Measurements from ENCODE around the gene RAB3D. TPM values are rescaled to one million over a fixed set of nuclear protein-coding genes. Genes with fewer than 3 reads are reported as not detected.
A peak's percentile ranks its signal among the peaks of the same experiment; 100 is the strongest.

Gene RAB3D
- total and polyA plus RNA-seq, 3 experiments from 2014 or later = 3.2 to 4.5 (median 3.7) TPM

- ChIA-PET CTCF (interaction anchor here (1.1 kb wide), 1 partner anchor 48 kb away, joined by 3 read pairs; no protein-coding TSS in a partner anchor), POLR2A (no interaction called here)
- peaks cover 8 to 10% (median 10%) of the 10 kb centered on the region in 3 donors for H3K4me1 Mint-ChIP-seq
Measured at GRCh38 chr19:11332822-11333221, 6.6 kb downstream of the RAB3D start.

GRCh38 chr19:11331502-11331901 lies 8.0 kb downstream of the RAB3D start:
- no peaks in the 10 kb centered on the region for H3K9me3 Mint-ChIP-seq
- peak overlapping the region in 1 of 8 donors; percentile 78 for H3K27ac Mint-ChIP-seq
- H3K27ac ChIP-seq (ENCODE audit: low read depth, low read length) = no peak overlapping the region
- peaks cover 0 to 1% of the 10 kb centered on the region in 2 donors for H3K27me3 Mint-ChIP-seq
- H3K4me1 ChIP-seq (ENCODE audit: insufficient read depth, low read length) = no peaks in the 10 kb centered on the region
- H3K36me3 Mint-ChIP-seq = peaks cover 12 to 47% (median 21%) of the 10 kb centered on the region in 3 donors
- H3K9me3 ChIP-seq (ENCODE audit: low read length) = no peaks in the 10 kb centered on the region
- H3K27me3 ChIP-seq (ENCODE audit: insufficient read depth, low read length, poor library complexity, severe bottlenecking) = no peaks in the 10 kb centered on the region
- H3K4me1 Mint-ChIP-seq = no peaks in the 10 kb centered on the region
- CTCF ChIA-PET = no interaction called here
- no peak for DNase-seq
- H3K36me3 ChIP-seq (ENCODE audit: insufficient read depth, low read length) = peaks cover 5% of the 10 kb centered on the region
- H3K4me3 Mint-ChIP-seq = no peak overlapping the region
- H3K4me3 ChIP-seq (ENCODE audit: low read length) = no peak overlapping the region
- POLR2A ChIA-PET = no interaction called here

More at GRCh38 chr19:11332822-11333221, 6.6 kb downstream of the RAB3D start:
- Histone ChIP-seq H3K27ac (ENCODE audit: low read depth, low read length) (no peak overlapping the region), H3K36me3 (ENCODE audit: insufficient read depth, low read length) (peaks cover 5% of the 10 kb centered on the region), H3K9me3 (ENCODE audit: low read length) (no peaks in the 10 kb centered on the region), H3K4me3 (ENCODE audit: low read length) (no peak overlapping the region), H3K27me3 (ENCODE audit: insufficient read depth, low read length, poor library complexity, severe bottlenecking) (no peaks in the 10 kb centered on the region), H3K4me1 (ENCODE audit: insufficient read depth, low read length) (peaks cover 7% of the 10 kb centered on the region)
- no peak for DNase-seq
- Mint-ChIP-seq H3K27me3 (peaks cover 0 to 1% of the 10 kb centered on the region in 2 donors), H3K9me3 (no peaks in the 10 kb centered on the region), H3K4me3 (no peak overlapping the region), H3K36me3 (peaks cover 12 to 44% (median 21%) of the 10 kb centered on the region in 3 donors), H3K27ac (peak overlapping the region in 1 of 8 donors; percentile 10)

GRCh38 chr19:11330127-11330526 lies 9.3 kb downstream of the RAB3D start:
- H3K27me3 ChIP-seq (ENCODE audit: insufficient read depth, low read length, poor library complexity, severe bottlenecking) = no peaks in the 10 kb centered on the region
- Mint-ChIP-seq H3K4me3 (no peak overlapping the region), H3K27ac (no peak overlapping the region), H3K36me3 (peaks cover 8 to 36% (median 11%) of the 10 kb centered on the region in 3 donors), H3K4me1 (no peaks in the 10 kb centered on the region), H3K9me3 (no peaks in the 10 kb centered on the region), H3K27me3 (peaks cover 0 to 1% of the 10 kb centered on the region in 2 donors)
- CTCF ChIA-PET = no interaction called here
- H3K4me3 ChIP-seq (ENCODE audit: low read length) = no peak overlapping the region
- H3K36me3 ChIP-seq (ENCODE audit: insufficient read depth, low read length) = peaks cover 2% of the 10 kb centered on the region
- no peaks in the 10 kb centered on the region for H3K9me3 ChIP-seq (ENCODE audit: low read length)
- POLR2A ChIA-PET = no interaction called here
- no peak for DNase-seq
- H3K27ac ChIP-seq (ENCODE audit: low read depth, low read length) = no peak overlapping the region
- H3K4me1 ChIP-seq (ENCODE audit: insufficient read depth, low read length) = no peaks in the 10 kb centered on the region

- no peak overlapping the region for H3K27ac ChIP-seq (ENCODE audit: low read depth, low read length)
- ChIA-PET CTCF (no interaction called here), POLR2A (no interaction called here)
- H3K9me3 ChIP-seq (ENCODE audit: low read length) = no peaks in the 10 kb centered on the region
- Mint-ChIP-seq H3K4me3 (no peak overlapping the region), H3K27ac (peak overlapping the region in 1 of 8 donors; percentile 47), H3K36me3 (peaks cover 0 to 19% (median 2%) of the 10 kb centered on the region in 3 donors), H3K27me3 (peaks cover 0 to 1% of the 10 kb centered on the region in 2 donors), H3K9me3 (no peaks in the 10 kb centered on the region), H3K4me1 (peaks cover 12 to 17% (median 13%) of the 10 kb centered on the region in 3 donors)
- H3K4me1 ChIP-seq (ENCODE audit: insufficient read depth, low read length) = peaks cover 6% of the 10 kb centered on the region
- no peak for DNase-seq
- H3K27me3 ChIP-seq (ENCODE audit: insufficient read depth, low read length, poor library complexity, severe bottlenecking) = no peaks in the 10 kb centered on the region
- no peak overlapping the region for H3K4me3 ChIP-seq (ENCODE audit: low read length)
- H3K36me3 ChIP-seq (ENCODE audit: insufficient read depth, low read length) = no peaks in the 10 kb centered on the region
Measured at GRCh38 chr19:11325544-11325943, 13.9 kb downstream of the RAB3D start.

- CTCF ChIA-PET = no interaction called here
- no peak for DNase-seq
- Histone ChIP-seq H3K4me1 (ENCODE audit: insufficient read depth, low read length) (peaks cover 6% of the 10 kb centered on the region), H3K4me3 (ENCODE audit: low read length) (no peak overlapping the region), H3K27me3 (ENCODE audit: insufficient read depth, low read length, poor library complexity, severe bottlenecking) (no peaks in the 10 kb centered on the region), H3K36me3 (ENCODE audit: insufficient read depth, low read length) (no peaks in the 10 kb centered on the region), H3K9me3 (ENCODE audit: low read length) (no peaks in the 10 kb centered on the region), H3K27ac (ENCODE audit: low read depth, low read length) (no peak overlapping the region)
- no peak overlapping the region for H3K4me3 Mint-ChIP-seq
- peaks cover 0 to 1% of the 10 kb centered on the region in 2 donors for H3K27me3 Mint-ChIP-seq
- peaks cover 12 to 17% (median 13%) of the 10 kb centered on the region in 3 donors for H3K4me1 Mint-ChIP-seq
- no peaks in the 10 kb centered on the region for H3K9me3 Mint-ChIP-seq
- peaks cover 0 to 14% (median 1%) of the 10 kb centered on the region in 3 donors for H3K36me3 Mint-ChIP-seq
- peak overlapping the region in 6 of 8 donors; percentile 63 to 95 (median 86) for H3K27ac Mint-ChIP-seq
- POLR2A ChIA-PET = interaction anchor here (0.5 to 1.2 kb wide), 2 partner anchors 50 to 217 kb away, joined by 3 read pairs; partner anchors contain the start of gene SWSAP1
Measured at GRCh38 chr19:11324748-11325389, 14.6 kb downstream of the RAB3D start.

- peaks cover 6% of the 10 kb centered on the region for H3K4me1 ChIP-seq (ENCODE audit: insufficient read depth, low read length)
- POLR2A ChIA-PET = interaction anchor here (0.5 to 1.2 kb wide), 4 partner anchors 24 to 218 kb away, joined by 3 to 4 read pairs (median 3); partner anchors contain the start of gene SWSAP1
- no peaks in the 10 kb centered on the region for H3K9me3 ChIP-seq (ENCODE audit: low read length)
- peak in 2 of 5 donors; percentile 24 to 31 for DNase-seq
- H3K27ac ChIP-seq (ENCODE audit: low read depth, low read length) = peak overlapping the region; percentile 12
- Mint-ChIP-seq H3K4me1 (peaks cover 12 to 17% (median 13%) of the 10 kb centered on the region in 3 donors), H3K36me3 (peaks cover 0 to 12% (median 0%) of the 10 kb centered on the region in 3 donors), H3K9me3 (no peaks in the 10 kb centered on the region), H3K27ac (peak overlapping the region; percentile 29 to 95 (median 86)), H3K27me3 (peaks cover 0 to 1% of the 10 kb centered on the region in 2 donors), H3K4me3 (peak overlapping the region in 4 of 7 donors; percentile 27 to 80 (median 62))
- no peaks in the 10 kb centered on the region for H3K27me3 ChIP-seq (ENCODE audit: insufficient read depth, low read length, poor library complexity, severe bottlenecking)
- CTCF ChIA-PET = no interaction called here
- H3K4me3 ChIP-seq (ENCODE audit: low read length) = no peak overlapping the region
- H3K36me3 ChIP-seq (ENCODE audit: insufficient read depth, low read length) = no peaks in the 10 kb centered on the region
Measured at GRCh38 chr19:11324079-11324661, 15.3 kb downstream of the RAB3D start.

- H3K27ac ChIP-seq (ENCODE audit: low read depth, low read length) = peak overlapping the region; percentile 12
Measured at GRCh38 chr19:11323601-11324078, 15.8 kb downstream of the RAB3D start.

More at GRCh38 chr19:11323601-11324078, 15.8 kb downstream of the RAB3D start:
- Mint-ChIP-seq H3K4me3 (peak overlapping the region in 3 of 7 donors; percentile 58 to 80 (median 65)), H3K27me3 (peaks cover 0 to 1% of the 10 kb centered on the region in 2 donors), H3K27ac (peak overlapping the region in 6 of 8 donors; percentile 29 to 95 (median 86)), H3K9me3 (no peaks in the 10 kb centered on the region), H3K4me1 (peaks cover 12 to 17% (median 13%) of the 10 kb centered on the region in 3 donors), H3K36me3 (peaks cover 0 to 10% (median 0%) of the 10 kb centered on the region in 3 donors)
- no peaks in the 10 kb centered on the region for H3K27me3 ChIP-seq (ENCODE audit: insufficient read depth, low read length, poor library complexity, severe bottlenecking)
- ChIA-PET CTCF (no interaction called here), POLR2A (interaction anchor here (0.6 to 1.2 kb wide), 3 partner anchors 24 to 151 kb away, joined by 3 to 4 read pairs (median 3); partner anchors contain the start of gene SWSAP1)
- H3K4me1 ChIP-seq (ENCODE audit: insufficient read depth, low read length) = peaks cover 6% of the 10 kb centered on the region
- H3K36me3 ChIP-seq (ENCODE audit: insufficient read depth, low read length) = no peaks in the 10 kb centered on the region
- DNase-seq = no peak
- H3K9me3 ChIP-seq (ENCODE audit: low read length) = no peaks in the 10 kb centered on the region
- H3K4me3 ChIP-seq (ENCODE audit: low read length) = no peak overlapping the region

Data from CD8-positive, alpha-beta memory T cell (primary cell).